Gastroesophageal sphincter (tissue), 4 donors: ENCODE measurements around the gene PFDN4. TPM values are rescaled to one million over a fixed set of nuclear protein-coding genes. Genes with fewer than 3 reads are reported as not detected.
"Not testable (repeated sequence)": the region's sequence is repeated elsewhere in the genome, so short reads cannot be mapped to it uniquely, and the experiment has no call there.

ENCODE experiments used
- ATAC-seq: fragments of 150-250 bp; one replicate; pipeline ENCODE4 v1.9.1; 2016; ENCODE audit warnings: mild to moderate bottlenecking, moderate library complexity
- H3K27ac ChIP-seq, 4 donors: fragments of 200-600 bp; sonication (generic) in 3 of 4; 1 replicate in 3 of 4; 2 replicates in 1 of 4; pipeline ENCODE4 v1.5.1; 2016 to 2019
- H3K27me3 ChIP-seq: fragments of 200-600 bp; sonication (generic); one replicate; pipeline ENCODE4 v1.5.1; 2019
- H3K36me3 ChIP-seq, 2 donors: fragments of 200-600 bp; sonication (generic); one replicate each; pipeline ENCODE4 v1.5.1; 2019; ENCODE audit warnings: control low read depth in 1 of 2
- H3K4me1 ChIP-seq, 3 donors: fragments of 200-600 bp; sonication (generic); 1 replicate in 2 of 3; 2 replicates in 1 of 3; pipeline ENCODE4 v1.5.1; 2016 to 2019; ENCODE audit warnings: control low read depth in 2 of 3
- H3K4me3 ChIP-seq, 2 donors: fragments of 200-600 bp; sonication (generic); one replicate each; pipeline ENCODE4 v1.5.1; 2019; ENCODE audit warnings: mild to moderate bottlenecking in 1 of 2, moderate library complexity in 1 of 2
- H3K9me3 ChIP-seq, 3 donors: fragments of 200-600 bp; sonication (generic); one replicate each; pipeline ENCODE4 v1.5.1; 2017 to 2019; ENCODE audit warnings: control low read depth in 2 of 3
- CTCF ChIP-seq, 4 experiments: fragments of 200-600 bp in 2 of 4; fragments of 450-650 bp in 2 of 4; sonication (generic) in 1 of 4; IDR thresholded peaks; one replicate each; pipeline ENCODE4 v1.5.1; 2017 to 2019; ENCODE audit warnings: antibody characterized with exemption in 4 of 4, mild to moderate bottlenecking in 2 of 4, moderate library complexity in 2 of 4
- EP300 ChIP-seq: sonication (generic); formaldehyde crosslinking; IDR thresholded peaks from one replicate; pipeline ENCODE4 v1.6.1; 2017; ENCODE audit warnings: antibody characterized with exemption, mild to moderate bottlenecking
- POLR2A ChIP-seq, 2 donors: fragments of 450-650 bp; IDR thresholded peaks; one replicate each; pipeline ENCODE4 v1.6.1; 2017; ENCODE audit warnings: antibody characterized with exemption in 2 of 2, mild to moderate bottlenecking in 2 of 2, moderate library complexity in 1 of 2
- POLR2AphosphoS5 ChIP-seq: sonication (generic); formaldehyde crosslinking; IDR thresholded peaks from one replicate; pipeline ENCODE4 v1.6.1; 2017; ENCODE audit warnings: antibody characterized with exemption
- WGBS, 2 donors: methylation state at CpG; one replicate each; pipeline ENCODE4 v1.1.5; 2018; ENCODE audit warnings: low coverage in 1 of 2; 5-methylcytosine and 5-hydroxymethylcytosine counted together
- total RNA-seq, 4 donors: library from RNA; depleted of rRNA; stranded (reverse); fragments of >200 nt; gene quantifications; one replicate each; pipeline ENCODE4 v1.1.0, GENCODE V29; 2016

The PFDN4 gene
- total RNA-seq, 4 donors from 2014 or later: 39.2 to 91.8 (median 48.5) TPM

- WGBS, 2 donors: 82 to 92% methylated on average over 11 of the region's 12 CpGs
- no peak for TF ChIP-seq CTCF (IDR thresholded peaks at IDR 0.05)
- no peak for TF ChIP-seq POLR2A (IDR thresholded peaks at IDR 0.05)
- no peak for TF ChIP-seq EP300
- TF ChIP-seq POLR2AphosphoS5: no peak
- Histone ChIP-seq H3K4me1 (no peaks in the 10 kb centered on the region), H3K27me3 (peaks cover 3% of the 10 kb centered on the region), H3K4me3 (no peak overlapping the region), H3K9me3 (peaks cover 0 to 6% (median 0%) of the 10 kb centered on the region in 3 donors), H3K27ac (no peak overlapping the region), H3K36me3 (no peaks in the 10 kb centered on the region)
- no peak for ATAC-seq
These were observed 29.4 kb downstream of the PFDN4 start for GRCh38 chr20:54237116-54237943.

GRCh38 chr20:54244113-54244512, 36.2 kb downstream of the PFDN4 start:
- 83 to 84% methylated on average over 4 of the region's 4 CpGs for WGBS, 2 donors

GRCh38 chr20:54248705-54249104, 40.8 kb downstream of the PFDN4 start:
- H3K4me3 ChIP-seq, H3K4me1 ChIP-seq, H3K36me3 ChIP-seq, H3K27me3 ChIP-seq, H3K9me3 ChIP-seq, H3K27ac ChIP-seq, ATAC-seq: not testable (repeated sequence)
- 85 to 100% methylated on average over 2 to 4 of the region's 4 CpGs for WGBS, 2 donors

More at GRCh38 chr20:54244113-54244512, 36.2 kb downstream of the PFDN4 start:
- Histone ChIP-seq H3K4me3 (no peak overlapping the region), H3K27me3 (no peaks in the 10 kb centered on the region), H3K9me3 (no peaks in the 10 kb centered on the region), H3K27ac (no peak overlapping the region), H3K4me1 (no peaks in the 10 kb centered on the region), H3K36me3 (no peaks in the 10 kb centered on the region)
- no peak for TF ChIP-seq EP300
- no peak for TF ChIP-seq POLR2AphosphoS5
- no peak for TF ChIP-seq POLR2A (IDR thresholded peaks at IDR 0.05)
- no peak for TF ChIP-seq CTCF (IDR thresholded peaks at IDR 0.05)
- ATAC-seq: no peak

- ATAC-seq: no peak
- Histone ChIP-seq H3K36me3 (no peaks in the 10 kb centered on the region), H3K4me3 (no peak overlapping the region), H3K27ac (no peak overlapping the region), H3K4me1 (no peaks in the 10 kb centered on the region), H3K27me3 (no peaks in the 10 kb centered on the region), H3K9me3 (no peaks in the 10 kb centered on the region)
- 80 to 100% methylated on average over 1 to 2 of the region's 10 CpGs for WGBS, 2 donors
- TF ChIP-seq CTCF (IDR thresholded peaks at IDR 0.05): no peak
- TF ChIP-seq EP300: no peak
- TF ChIP-seq POLR2AphosphoS5: no peak
- TF ChIP-seq POLR2A (IDR thresholded peaks at IDR 0.05): no peak
These were observed 42.8 kb downstream of the PFDN4 start for GRCh38 chr20:54250691-54251090.

GRCh38 chr20:54251096-54251495, 43.2 kb downstream of the PFDN4 start:
- Histone ChIP-seq H3K4me3 (no peak overlapping the region), H3K27me3 (no peaks in the 10 kb centered on the region), H3K27ac (no peak overlapping the region), H3K9me3 (no peaks in the 10 kb centered on the region), H3K4me1 (no peaks in the 10 kb centered on the region), H3K36me3 (no peaks in the 10 kb centered on the region)
- ATAC-seq: no peak
- TF ChIP-seq CTCF (IDR thresholded peaks at IDR 0.05) (no peak), POLR2AphosphoS5 (no peak), EP300 (no peak), POLR2A (IDR thresholded peaks at IDR 0.05) (no peak)
- WGBS, 2 donors: 73 to 89% methylated on average over 3 of the region's 3 CpGs
